Measurements from ENCODE around the gene PTPMT1. TPM values are rescaled to one million over a fixed set of nuclear protein-coding genes. Genes with fewer than 3 reads are reported as not detected.
"Not testable (repeated sequence)": the region's sequence is repeated elsewhere in the genome, so short reads cannot be mapped to it uniquely, and the experiment has no call there.

The PTPMT1 gene
- total and polyA plus RNA-seq, 4 experiments from 2014 or later, result 21.5 to 109 (median 45.1) TPM

DNA sequence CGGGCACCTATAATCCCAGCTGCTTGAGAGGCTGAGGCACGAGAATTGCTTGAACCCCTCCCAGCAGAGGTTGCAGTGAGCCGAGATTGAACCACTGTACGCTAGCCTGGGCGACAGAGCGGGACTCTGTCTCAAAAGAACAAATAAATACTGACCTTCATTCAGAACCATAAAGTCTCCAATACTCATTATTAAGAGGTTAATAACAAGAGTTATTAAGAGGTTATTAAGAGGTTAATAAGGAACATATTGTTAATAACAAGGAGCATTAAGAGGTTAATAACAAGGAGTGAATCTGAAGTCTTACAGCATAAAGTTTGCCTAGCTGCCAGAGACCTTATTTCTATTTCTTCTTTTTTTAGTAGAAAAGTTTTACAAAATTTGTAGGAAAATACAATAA is 20.1 kb upstream of the PTPMT1 start:
- intact Hi-C loops (cut with micrococcal nuclease), result no loop called here
- Mint-ChIP-seq H3K27me3 (no peaks in the 10 kb centered on the region), H3K27ac (peak overlapping the region in 1 of 7 donors; percentile 32), H3K4me1 (peaks cover 42 to 91% (median 64%) of the 10 kb centered on the region in 4 donors), H3K9me3 (no peaks in the 10 kb centered on the region), H3K4me3 (no peak overlapping the region), H3K36me3 (peaks cover 13 to 16% of the 10 kb centered on the region in 2 donors)
- ChIA-PET POLR2A (ENCODE audit: partially characterized antibody) (no interaction called here), CTCF (ENCODE audit: partially characterized antibody) (no interaction called here)
- H3K27ac ChIP-seq (ENCODE audit: low read depth, low read length), result no peak overlapping the region
- H3K27me3 ChIP-seq (ENCODE audit: insufficient read depth, low read length), result no peaks in the 10 kb centered on the region
- no peaks in the 10 kb centered on the region for H3K9me3 ChIP-seq (ENCODE audit: control insufficient read depth in 1 of 2, low read length in 2 of 2)
- H3K4me1 ChIP-seq (ENCODE audit: insufficient read depth, low read length), result peaks cover 86% of the 10 kb centered on the region
- no peaks in the 10 kb centered on the region for H3K36me3 ChIP-seq (ENCODE audit: insufficient read depth, low read length)
- no peak overlapping the region for H3K4me3 ChIP-seq (ENCODE audit: low read length in 2 of 2)
- DNase-seq, result no peak

DNA sequence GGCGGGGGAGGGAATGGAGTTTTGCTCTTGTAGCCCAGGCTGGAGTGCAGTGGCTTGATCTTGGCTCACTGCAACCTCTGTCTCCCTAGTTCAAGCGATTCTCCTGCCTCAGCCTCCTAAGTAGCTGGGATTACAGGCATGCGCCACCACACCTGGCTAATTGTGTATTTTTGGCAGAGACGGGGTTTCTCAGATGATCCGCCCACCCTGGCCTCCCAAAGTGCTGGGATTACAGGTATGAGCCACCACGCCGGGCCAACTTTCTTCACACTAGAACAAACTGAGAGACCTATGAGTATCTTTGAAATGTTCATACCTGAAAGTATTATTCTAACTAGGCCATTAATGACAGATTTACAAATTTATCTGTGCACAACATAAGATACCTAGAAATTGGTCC is 19.1 kb upstream of the PTPMT1 start:
- peak overlapping the region in 1 of 8 donors; percentile 50 for H3K4me3 Mint-ChIP-seq
- CTCF ChIA-PET (ENCODE audit: partially characterized antibody), result not testable (repeated sequence)
- peaks cover 86% of the 10 kb centered on the region for H3K4me1 ChIP-seq (ENCODE audit: insufficient read depth, low read length)

DNA sequence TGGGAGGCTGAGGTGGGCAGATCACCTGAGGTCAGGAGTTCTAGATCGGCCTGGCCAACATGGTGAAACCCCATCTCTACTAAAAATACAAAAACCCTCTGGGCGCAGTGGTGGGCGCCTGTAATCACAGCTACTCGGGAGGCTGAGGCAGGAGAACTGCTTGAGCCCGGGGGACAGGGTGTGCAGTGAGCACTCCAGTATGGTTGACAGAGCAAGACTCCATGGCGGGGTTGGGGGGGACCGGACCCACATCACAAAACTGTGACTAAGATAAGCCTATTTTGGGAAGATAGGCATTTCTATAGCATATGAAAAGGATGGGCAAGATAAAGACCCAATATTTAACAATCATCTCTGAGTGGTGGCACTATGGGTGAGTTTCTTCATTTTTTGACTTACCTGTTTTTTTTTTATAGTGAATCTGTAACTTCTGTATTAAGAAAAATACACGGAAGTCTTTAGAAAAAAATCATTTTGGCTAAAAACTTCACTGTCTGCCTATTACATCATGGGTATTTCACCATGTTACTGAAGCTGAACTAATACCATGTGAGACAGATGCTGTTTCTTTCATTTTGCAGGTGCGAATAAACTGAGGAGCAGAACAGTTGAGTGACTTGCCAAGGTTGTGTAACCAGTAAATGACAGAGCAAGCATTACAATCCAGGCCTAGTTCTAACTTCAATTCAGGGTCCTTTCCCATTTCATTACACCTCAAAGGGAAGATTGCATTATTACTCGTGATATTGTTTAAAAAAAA is 14.9 kb upstream of the PTPMT1 start:
- Mint-ChIP-seq H3K4me1 (peaks cover 38 to 70% (median 53%) of the 10 kb centered on the region in 4 donors), H3K9me3 (peaks cover 0 to 2% (median 0%) of the 10 kb centered on the region in 8 donors), H3K27ac (peak overlapping the region; percentile 75 to 98 (median 92)), H3K27me3 (no peaks in the 10 kb centered on the region), H3K4me3 (peak overlapping the region; percentile 94 to 98 (median 96)), H3K36me3 (peaks cover 7 to 27% of the 10 kb centered on the region in 2 donors)
- intact Hi-C loops (cut with micrococcal nuclease), result loop anchor here (10.0 kb wide), 1 partner anchor 294 kb away; the partner anchor contains the start of gene NUP160
- H3K4me3 ChIP-seq (ENCODE audit: low read length in 2 of 2), result no peak overlapping the region
- no peaks in the 10 kb centered on the region for H3K27me3 ChIP-seq (ENCODE audit: insufficient read depth, low read length)
- ChIA-PET CTCF (ENCODE audit: partially characterized antibody) (interaction anchor here (0.7 kb wide), 1 partner anchor 50 kb away, joined by 3 read pairs; no protein-coding TSS in a partner anchor), POLR2A (ENCODE audit: partially characterized antibody) (interaction anchor here (2.0 to 4.0 kb wide), 3 partner anchors 10 to 33 kb away, joined by 9 to 34 read pairs (median 12); partner anchors contain the start of genes KBTBD4 and NDUFS3)
- H3K4me1 ChIP-seq (ENCODE audit: insufficient read depth, low read length), result peaks cover 66% of the 10 kb centered on the region
- no peak overlapping the region for H3K27ac ChIP-seq (ENCODE audit: low read depth, low read length)
- H3K9me3 ChIP-seq (ENCODE audit: control insufficient read depth in 1 of 2, low read length in 2 of 2), result no peaks in the 10 kb centered on the region
- no peak for DNase-seq
- no peaks in the 10 kb centered on the region for H3K36me3 ChIP-seq (ENCODE audit: insufficient read depth, low read length)

More for the DNA sequence above, 19.1 kb upstream of the PTPMT1 start:
- H3K9me3 ChIP-seq (ENCODE audit: control insufficient read depth in 1 of 2, low read length in 2 of 2); DNase-seq; POLR2A ChIA-PET (ENCODE audit: partially characterized antibody); H3K9me3 Mint-ChIP-seq; H3K27me3 Mint-ChIP-seq; H3K36me3 ChIP-seq (ENCODE audit: insufficient read depth, low read length); intact Hi-C loops (cut with micrococcal nuclease); H3K27me3 ChIP-seq (ENCODE audit: insufficient read depth, low read length); H3K27ac ChIP-seq (ENCODE audit: low read depth, low read length); H3K4me3 ChIP-seq (ENCODE audit: low read length in 2 of 2): not testable (repeated sequence)
- Mint-ChIP-seq H3K27ac (peak overlapping the region in 1 of 7 donors; percentile 49), H3K4me1 (peaks cover 42 to 91% (median 64%) of the 10 kb centered on the region in 4 donors), H3K36me3 (peaks cover 7 to 19% of the 10 kb centered on the region in 2 donors)

DNA sequence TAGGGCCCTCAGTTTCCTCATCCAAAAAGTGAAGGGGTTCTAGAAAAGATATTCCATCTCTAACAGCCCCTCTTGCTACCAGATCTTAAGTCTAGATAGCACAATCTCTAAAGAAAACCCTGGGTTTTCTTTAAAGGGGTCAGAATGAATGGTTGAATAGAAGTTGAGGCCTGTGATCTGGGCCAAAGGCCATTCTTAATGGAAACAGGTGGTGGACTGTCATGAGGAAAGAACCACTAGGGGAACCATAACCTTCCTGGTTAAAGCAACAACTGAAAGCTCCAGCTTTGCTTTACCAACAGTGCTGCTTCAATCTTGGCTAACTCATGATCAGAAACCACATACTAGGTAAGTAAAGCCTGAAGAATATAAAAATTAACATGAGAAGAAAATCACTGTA is 14.3 kb upstream of the PTPMT1 start:
- Histone ChIP-seq H3K9me3 (ENCODE audit: control insufficient read depth in 1 of 2, low read length in 2 of 2) (no peaks in the 10 kb centered on the region), H3K27me3 (ENCODE audit: insufficient read depth, low read length) (no peaks in the 10 kb centered on the region), H3K27ac (ENCODE audit: low read depth, low read length) (peak overlapping the region; percentile 88), H3K4me3 (ENCODE audit: low read length in 2 of 2) (peak overlapping the region in 1 of 2 donors; percentile 85), H3K4me1 (ENCODE audit: insufficient read depth, low read length) (peaks cover 66% of the 10 kb centered on the region), H3K36me3 (ENCODE audit: insufficient read depth, low read length) (no peaks in the 10 kb centered on the region)
- peaks cover 7 to 27% of the 10 kb centered on the region in 2 donors for H3K36me3 Mint-ChIP-seq
- peaks cover 0 to 2% (median 0%) of the 10 kb centered on the region in 8 donors for H3K9me3 Mint-ChIP-seq
- peak in 1 of 5 donors; percentile 7 for DNase-seq
- H3K4me1 Mint-ChIP-seq, result peaks cover 38 to 67% (median 51%) of the 10 kb centered on the region in 4 donors
- ChIA-PET CTCF (ENCODE audit: partially characterized antibody) (interaction anchor here (0.7 to 2.9 kb wide), 5 partner anchors 9 to 50 kb away, joined by 3 to 14 read pairs (median 3); no protein-coding TSS in a partner anchor), POLR2A (ENCODE audit: partially characterized antibody) (interaction anchor here (1.6 to 4.7 kb wide), 5 partner anchors 11 to 33 kb away, joined by 4 to 44 read pairs (median 12); partner anchors contain the start of genes KBTBD4, NDUFS3 and PTPMT1)
- H3K27ac Mint-ChIP-seq, result peak overlapping the region; percentile 92 to 98 (median 97)
- intact Hi-C loops (cut with micrococcal nuclease), result loop anchor here (10.0 kb wide), 1 partner anchor 294 kb away; the partner anchor contains the start of gene NUP160
- H3K4me3 Mint-ChIP-seq, result peak overlapping the region; percentile 94 to 98 (median 96)
- H3K27me3 Mint-ChIP-seq, result no peaks in the 10 kb centered on the region

DNA sequence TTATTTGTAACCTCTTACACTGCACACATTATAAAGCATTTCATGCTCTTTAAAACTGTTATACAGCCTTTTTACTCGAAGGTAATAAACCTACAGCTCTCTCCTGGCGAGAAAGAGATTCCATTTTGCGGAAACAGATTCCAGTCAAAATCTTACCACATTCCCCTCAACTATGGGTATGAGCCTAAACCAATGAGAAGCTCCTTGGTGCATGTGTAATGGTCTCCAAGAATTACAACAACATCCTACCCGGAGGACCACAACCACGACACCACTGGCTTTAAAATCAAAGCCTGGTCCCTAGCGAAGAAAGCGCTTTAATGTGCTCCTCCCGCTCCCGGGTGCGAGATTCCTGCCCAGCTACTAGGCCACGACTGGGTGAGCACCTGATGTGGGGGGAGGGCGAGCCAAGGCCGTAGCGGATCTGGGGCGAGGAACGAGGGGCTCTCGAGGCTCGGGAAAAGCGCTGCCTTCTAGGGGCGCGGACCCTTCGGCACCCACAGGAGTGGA is 13.3 kb upstream of the PTPMT1 start:
- peak; percentile 9 to 48 (median 12) for DNase-seq
- POLR2A ChIA-PET (ENCODE audit: partially characterized antibody), result interaction anchor here (0.6 to 4.7 kb wide), 14 partner anchors 8 to 337 kb away, joined by 3 to 44 read pairs (median 4); partner anchors contain the start of genes DDB2, KBTBD4, NDUFS3 and PSMC3
- peaks cover 5 to 23% of the 10 kb centered on the region in 2 donors for H3K36me3 Mint-ChIP-seq
- Histone ChIP-seq H3K4me3 (ENCODE audit: low read length in 2 of 2) (peak overlapping the region; percentile 85 to 91), H3K27me3 (ENCODE audit: insufficient read depth, low read length) (no peaks in the 10 kb centered on the region), H3K9me3 (ENCODE audit: control insufficient read depth in 1 of 2, low read length in 2 of 2) (no peaks in the 10 kb centered on the region), H3K27ac (ENCODE audit: low read depth, low read length) (peak overlapping the region; percentile 88), H3K36me3 (ENCODE audit: insufficient read depth, low read length) (no peaks in the 10 kb centered on the region), H3K4me1 (ENCODE audit: insufficient read depth, low read length) (peaks cover 56% of the 10 kb centered on the region)
- CTCF ChIA-PET (ENCODE audit: partially characterized antibody), result interaction anchor here (0.8 to 2.9 kb wide), 6 partner anchors 8 to 34 kb away, joined by 3 to 14 read pairs (median 3); no protein-coding TSS in a partner anchor
- peak overlapping the region; percentile 92 to 98 (median 97) for H3K27ac Mint-ChIP-seq
- peaks cover 0 to 2% (median 0%) of the 10 kb centered on the region in 8 donors for H3K9me3 Mint-ChIP-seq
- peaks cover 33 to 57% (median 45%) of the 10 kb centered on the region in 4 donors for H3K4me1 Mint-ChIP-seq
- peak overlapping the region; percentile 94 to 98 (median 96) for H3K4me3 Mint-ChIP-seq
- intact Hi-C loops (cut with micrococcal nuclease), result loop anchor here (10.0 kb wide), 1 partner anchor 293 kb away; the partner anchor contains the start of gene NUP160
- H3K27me3 Mint-ChIP-seq, result no peaks in the 10 kb centered on the region

DNA sequence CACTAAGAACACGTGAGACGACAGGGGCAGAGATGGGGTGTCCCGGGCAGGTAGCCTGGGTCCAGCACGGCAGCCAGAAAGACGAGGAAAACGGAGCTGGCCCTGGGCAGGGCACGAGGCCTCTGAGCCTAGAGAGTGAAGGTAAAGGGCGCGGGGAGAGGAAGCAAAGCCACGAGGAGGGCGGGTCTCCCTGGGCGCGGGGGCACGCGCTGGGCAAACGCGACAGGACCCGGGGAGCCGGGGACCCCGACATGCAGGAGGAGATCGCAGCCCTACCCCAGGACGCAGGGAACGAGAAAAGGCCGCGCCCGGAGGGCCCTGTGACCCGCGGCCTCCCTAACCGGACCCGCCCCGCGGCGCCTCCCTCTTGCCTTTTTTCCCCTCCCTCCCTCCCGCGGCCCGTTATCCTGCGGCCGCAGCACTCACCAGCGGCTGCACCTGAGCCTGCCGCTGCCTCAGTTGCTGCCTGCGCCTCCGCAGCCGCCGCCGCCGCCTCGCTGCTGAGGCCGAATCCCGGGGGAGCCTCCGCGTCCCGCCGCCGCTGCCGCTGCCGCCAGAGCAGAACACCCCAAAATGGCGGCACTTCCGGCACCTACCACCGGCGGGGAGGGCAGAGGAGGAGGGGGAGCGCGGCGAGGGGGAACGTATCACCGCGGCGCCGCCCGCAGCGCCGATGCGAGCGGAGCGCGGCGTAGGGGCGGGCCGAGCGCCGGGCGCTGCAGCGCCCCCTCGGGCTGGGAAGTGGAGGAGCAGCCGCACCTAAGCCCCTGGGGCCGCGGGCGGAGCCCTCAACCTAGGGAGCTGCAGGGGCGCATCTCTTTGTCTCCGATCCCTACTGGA is 12.6 kb upstream of the PTPMT1 start, which contains the start of gene CELF1:
Gene CELF1, minus strand, starts transcription at position 567 of the 840 bp plus-strand sequence. CDS start 53,609 bp downstream, outside the sequence.
- POLR2A ChIA-PET (ENCODE audit: partially characterized antibody), result interaction anchor here (0.6 to 4.7 kb wide), 18 partner anchors 9 to 338 kb away, joined by 3 to 44 read pairs (median 4); partner anchors contain the start of genes DDB2, KBTBD4, NDUFS3 and PSMC3
- peak; percentile 92 to 94 (median 93) for DNase-seq
- CTCF ChIA-PET (ENCODE audit: partially characterized antibody), result interaction anchor here (0.7 to 2.9 kb wide), 19 partner anchors 9 to 272 kb away, joined by 3 to 14 read pairs (median 3); partner anchors contain the start of genes KBTBD4, NDUFS3 and PSMC3
- Histone ChIP-seq H3K27me3 (ENCODE audit: insufficient read depth, low read length) (no peaks in the 10 kb centered on the region), H3K4me1 (ENCODE audit: insufficient read depth, low read length) (peaks cover 50% of the 10 kb centered on the region), H3K36me3 (ENCODE audit: insufficient read depth, low read length) (no peaks in the 10 kb centered on the region), H3K9me3 (ENCODE audit: control insufficient read depth in 1 of 2, low read length in 2 of 2) (no peaks in the 10 kb centered on the region), H3K27ac (ENCODE audit: low read depth, low read length) (peak within 1 kb of the TSS; percentile 88), H3K4me3 (ENCODE audit: low read length in 2 of 2) (peak within 1 kb of the TSS; percentile 85 to 91)
- H3K4me3 Mint-ChIP-seq, result peak within 1 kb of the TSS; percentile 94 to 98 (median 96)
- H3K9me3 Mint-ChIP-seq, result peaks cover 0 to 2% (median 0%) of the 10 kb centered on the region in 8 donors
- intact Hi-C loops (cut with micrococcal nuclease), result loop anchor here (1.0 to 10.0 kb wide), 7 partner anchors 13 to 292 kb away; partner anchors contain the start of genes FNBP4, MTCH2, NDUFS3 and NUP160
- peak within 1 kb of the TSS; percentile 93 to 98 (median 97) for H3K27ac Mint-ChIP-seq
- peaks cover 3 to 20% of the 10 kb centered on the region in 2 donors for H3K36me3 Mint-ChIP-seq
- peaks cover 30 to 51% (median 40%) of the 10 kb centered on the region in 4 donors for H3K4me1 Mint-ChIP-seq
- no peaks in the 10 kb centered on the region for H3K27me3 Mint-ChIP-seq
